HG02973 (cell line): ENCODE data around the gene PKP2.

ENCODE experiments used
- ATAC-seq: cut with Tn5 transposase; IDR thresholded peaks from one replicate; pipeline ENCODE4 v1.9.1; 2021; ENCODE audit warnings: moderate library complexity; ENCODE audit not compliant: unreplicated experiment

The PKP2 gene

GRCh38 chr12:32756476-32757066 lies 140.0 kb downstream of the PKP2 start:
- ATAC-seq: no peak

GRCh38 chr12:32755654-32756475 lies 140.7 kb downstream of the PKP2 start, which contains the start of gene YARS2:
YARS2 (minus strand) TSS chr12:32755897; CDS start chr12:32755874, 23 bp downstream.
- ATAC-seq: peak; percentile 78

- ATAC-seq: peak; percentile 77
Observed at GRCh38 chr12:32755051-32755653, 141.4 kb downstream of the PKP2 start.

- no peak for ATAC-seq
Observed at GRCh38 chr12:32754111-32754510, 142.5 kb downstream of the PKP2 start.

- no peak for ATAC-seq
Observed at GRCh38 chr12:32753605-32754004, 143.0 kb downstream of the PKP2 start.

- ATAC-seq: no peak
Observed at GRCh38 chr12:32743264-32743663, 153.3 kb downstream of the PKP2 start.

- ATAC-seq: no peak
Observed at GRCh38 chr12:32742133-32742532, 154.4 kb downstream of the PKP2 start.
